ENCODE measurements around the gene EHMT1.

GRCh38 chr9:137621131-137621757 lies 2.4 kb downstream of the EHMT1 start:
- TF ChIP-seq POLR2AphosphoS5 (IDR thresholded peaks at IDR 0.05; ENCODE audit: low read depth, low read length), result no peak
- no peak for TF ChIP-seq POLR2A (IDR thresholded peaks at IDR 0.05; ENCODE audit: low read depth, low read length)
- no peak for TF ChIP-seq TAF1 (IDR thresholded peaks at IDR 0.05; ENCODE audit: borderline replicate concordance, low read depth, low read length)
